Adrenal gland (tissue), 5 donors: ENCODE measurements around the gene ELOVL6.

Experiments
- POLR2A ChIP-seq, 2 donors: fragments of 450-650 bp; IDR thresholded peaks; one replicate each; pipeline ENCODE4 v1.6.1; 2017; ENCODE audit warnings: antibody characterized with exemption in 2 of 2, mild to moderate bottlenecking in 2 of 2, moderate library complexity in 1 of 2
- TF ChIP-seq, protein P1 (sequence below), 6 experiments: fragments of 450-650 bp in 4 of 6; fragments of 200-600 bp in 2 of 6; sonication (generic) in 1 of 6; IDR thresholded peaks; 1 replicate in 5 of 6; 2 replicates in 1 of 6; pipeline versions ENCODE4 v1.5.1 to v1.8.0; 2016 to 2021; ENCODE audit warnings: antibody characterized with exemption in 6 of 6, mild to moderate bottlenecking in 2 of 6, moderate library complexity in 1 of 6
- donor health status: DM: no; HTN: no; CAD: no.

DNA sequence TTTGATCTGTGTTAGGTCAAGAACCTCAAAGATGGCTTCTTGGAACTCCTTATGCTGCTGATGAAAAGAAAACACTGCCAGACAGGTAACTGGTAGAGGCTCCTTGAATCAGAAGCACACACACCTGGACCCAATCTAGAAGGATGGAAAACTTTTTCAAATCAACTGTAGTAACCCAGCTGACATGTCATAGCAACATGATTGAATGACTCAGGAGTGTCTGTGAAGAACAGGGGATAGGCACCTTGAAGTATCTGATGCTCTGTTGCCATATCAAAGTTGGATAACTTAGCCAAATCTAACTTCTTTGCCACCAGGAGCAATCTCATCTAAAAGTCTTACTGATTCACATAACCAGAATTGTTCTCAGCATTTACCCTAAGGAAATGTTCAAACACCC is 98.8 kb downstream of the ELOVL6 start:
- TF ChIP-seq, protein P1, sequence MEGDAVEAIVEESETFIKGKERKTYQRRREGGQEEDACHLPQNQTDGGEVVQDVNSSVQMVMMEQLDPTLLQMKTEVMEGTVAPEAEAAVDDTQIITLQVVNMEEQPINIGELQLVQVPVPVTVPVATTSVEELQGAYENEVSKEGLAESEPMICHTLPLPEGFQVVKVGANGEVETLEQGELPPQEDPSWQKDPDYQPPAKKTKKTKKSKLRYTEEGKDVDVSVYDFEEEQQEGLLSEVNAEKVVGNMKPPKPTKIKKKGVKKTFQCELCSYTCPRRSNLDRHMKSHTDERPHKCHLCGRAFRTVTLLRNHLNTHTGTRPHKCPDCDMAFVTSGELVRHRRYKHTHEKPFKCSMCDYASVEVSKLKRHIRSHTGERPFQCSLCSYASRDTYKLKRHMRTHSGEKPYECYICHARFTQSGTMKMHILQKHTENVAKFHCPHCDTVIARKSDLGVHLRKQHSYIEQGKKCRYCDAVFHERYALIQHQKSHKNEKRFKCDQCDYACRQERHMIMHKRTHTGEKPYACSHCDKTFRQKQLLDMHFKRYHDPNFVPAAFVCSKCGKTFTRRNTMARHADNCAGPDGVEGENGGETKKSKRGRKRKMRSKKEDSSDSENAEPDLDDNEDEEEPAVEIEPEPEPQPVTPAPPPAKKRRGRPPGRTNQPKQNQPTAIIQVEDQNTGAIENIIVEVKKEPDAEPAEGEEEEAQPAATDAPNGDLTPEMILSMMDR (IDR thresholded peaks at IDR 0.05) = no peak
- no peak for TF ChIP-seq POLR2A (IDR thresholded peaks at IDR 0.05)
